ENCODE data around the gene ERGIC3. TPM values are rescaled to one million over a fixed set of nuclear protein-coding genes. Genes with fewer than 3 reads are reported as not detected.

The ERGIC3 gene
- total RNA-seq, 1 experiment from 2014 or later: 258 TPM

DNA sequence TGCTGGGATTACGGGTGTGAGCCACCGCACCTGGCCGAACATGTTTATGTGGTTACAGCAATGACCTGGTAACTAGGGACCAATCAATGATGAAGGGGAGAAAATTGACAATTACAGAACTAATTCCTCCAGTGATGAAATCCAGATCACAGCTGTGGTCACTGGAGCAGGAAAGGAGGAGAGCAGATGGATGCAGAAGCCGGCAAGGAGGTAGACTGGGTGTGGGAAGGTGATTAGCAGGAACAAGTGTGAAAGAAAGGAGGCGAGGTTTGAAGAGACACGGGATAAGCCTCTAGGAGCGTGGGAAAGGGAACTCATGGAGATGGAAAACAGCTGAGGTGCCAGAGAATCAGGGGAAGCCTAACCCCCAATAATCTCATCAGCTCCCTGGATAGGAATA is 56.6 kb downstream of the ERGIC3 start:
- no peak for DNase-seq (ENCODE audit: low spot score)

DNA sequence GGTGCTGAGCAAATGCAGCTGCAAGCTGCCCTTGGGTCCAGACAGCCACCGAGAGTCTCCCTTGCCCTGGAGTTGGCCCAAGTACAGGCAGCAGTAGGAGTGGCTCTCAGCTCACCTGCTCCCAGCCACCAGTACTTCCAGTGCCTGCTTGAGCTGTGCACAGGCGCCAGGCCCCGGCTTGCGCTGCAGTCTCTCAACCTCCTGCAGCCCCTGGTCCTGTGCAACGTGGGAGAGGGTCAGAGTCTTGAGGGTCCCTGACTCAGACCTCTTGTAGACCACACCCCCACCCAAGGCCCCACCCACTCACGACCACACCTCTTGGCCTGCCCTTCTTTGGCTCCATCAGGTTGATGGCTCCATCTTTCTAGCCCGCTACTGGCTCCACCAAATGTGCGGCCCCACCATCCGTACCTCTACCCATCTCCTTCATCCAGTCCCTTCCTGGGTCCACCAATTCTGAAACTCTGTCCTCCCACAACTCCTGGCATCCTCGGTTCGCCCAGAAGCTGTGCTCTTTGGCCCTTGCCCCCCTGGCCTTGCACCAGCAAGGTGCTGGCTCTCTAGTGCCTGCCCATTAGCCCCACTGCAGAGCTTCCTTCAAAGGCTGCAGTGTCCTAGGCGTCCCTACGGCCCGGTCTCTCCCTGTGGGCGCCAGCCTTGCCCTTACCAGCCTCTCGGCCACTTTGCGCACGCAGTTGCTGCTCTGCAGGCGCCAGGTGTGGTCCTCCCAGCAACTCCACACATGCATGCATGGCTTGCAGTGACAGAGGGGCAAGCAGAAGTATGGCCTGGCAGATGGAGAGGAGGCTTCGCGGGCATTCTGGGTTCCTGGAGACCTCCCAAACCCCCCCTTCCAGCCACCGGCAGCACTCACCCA is 57.3 kb downstream of the ERGIC3 start:
- DNase-seq (ENCODE audit: low spot score): no peak

DNA sequence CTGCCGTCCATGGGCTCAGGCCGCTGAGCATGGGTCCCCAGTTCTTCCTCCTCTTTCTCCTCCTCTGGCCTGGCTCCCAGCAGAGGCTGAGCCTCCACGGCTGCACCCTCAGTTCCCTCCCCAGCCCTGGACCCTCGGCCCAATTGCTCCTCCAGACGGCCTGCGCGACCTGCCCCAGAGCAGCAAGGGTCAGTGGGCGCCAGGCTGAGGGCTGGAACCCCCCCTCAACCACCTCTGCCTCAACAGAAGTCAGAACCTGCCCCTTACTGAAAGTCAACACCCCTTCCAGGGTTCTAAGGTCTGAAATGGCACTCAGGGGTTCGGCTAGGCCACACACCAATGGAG is 57.9 kb downstream of the ERGIC3 start:
- no peak for DNase-seq (ENCODE audit: low spot score)

DNA sequence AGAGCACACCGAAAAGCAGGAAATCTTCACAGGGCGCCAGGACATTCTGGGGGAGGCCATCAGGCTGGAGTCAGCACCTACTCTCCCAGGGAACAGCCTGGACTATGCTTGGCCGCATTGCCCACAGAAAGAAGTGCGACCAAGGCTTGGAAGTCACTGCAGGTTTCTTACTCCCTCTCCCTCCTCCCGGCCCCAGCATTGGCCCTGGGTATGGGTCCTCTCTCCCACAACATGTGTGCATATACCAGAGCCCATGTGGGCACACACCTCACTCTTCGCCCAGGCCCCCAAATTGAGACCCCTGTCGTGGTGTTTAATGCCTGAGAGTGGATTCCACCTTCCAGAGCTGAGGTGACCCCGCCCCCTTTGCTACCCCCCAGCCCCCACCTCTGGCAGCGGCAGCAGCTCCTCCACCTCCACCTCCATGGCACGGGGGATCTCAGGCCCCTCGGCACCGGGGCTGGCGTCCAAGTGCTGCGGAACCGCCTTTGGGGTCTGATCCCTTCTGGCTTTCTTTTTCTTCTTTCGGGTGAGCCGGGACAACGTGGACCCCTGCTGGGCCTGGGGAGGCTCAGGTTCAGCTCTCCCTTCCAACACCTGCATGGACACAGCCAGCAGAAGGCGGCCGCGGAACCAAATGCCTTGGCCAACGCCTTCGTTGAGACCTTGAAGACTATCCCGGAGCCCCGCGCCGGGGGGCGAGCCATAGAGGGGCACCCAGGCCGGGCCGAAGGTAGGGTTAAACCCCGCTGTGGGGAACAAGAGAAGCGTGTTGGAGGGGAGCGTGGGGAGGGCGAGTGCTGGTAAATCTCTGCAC is 58.5 kb downstream of the ERGIC3 start:
- no peak for DNase-seq (ENCODE audit: low spot score)

GRCh38 chr20:35600993-35601973 is 59.4 kb downstream of the ERGIC3 start:
- no peak for DNase-seq (ENCODE audit: low spot score)

DNA sequence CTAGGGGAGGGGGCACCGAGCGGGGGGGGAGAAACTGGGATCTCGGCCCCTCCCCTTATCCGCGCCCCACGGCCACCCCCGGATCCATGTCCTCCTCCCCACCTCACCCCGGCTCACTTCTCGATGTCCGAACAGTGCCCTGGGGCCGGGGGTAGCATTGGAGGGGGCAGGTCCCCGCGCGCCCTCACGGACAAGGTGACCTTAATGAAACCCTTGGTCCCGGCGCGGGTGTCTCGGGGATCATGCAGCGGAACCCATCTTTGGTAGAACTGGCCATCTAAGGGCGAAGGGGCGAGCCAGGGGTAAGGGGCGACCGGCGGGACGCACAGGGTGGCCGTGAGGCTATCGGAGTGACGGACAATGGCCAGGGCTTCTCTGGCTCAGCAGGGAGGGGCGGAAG is 60.1 kb downstream of the ERGIC3 start:
- no peak for DNase-seq (ENCODE audit: low spot score)

DNA sequence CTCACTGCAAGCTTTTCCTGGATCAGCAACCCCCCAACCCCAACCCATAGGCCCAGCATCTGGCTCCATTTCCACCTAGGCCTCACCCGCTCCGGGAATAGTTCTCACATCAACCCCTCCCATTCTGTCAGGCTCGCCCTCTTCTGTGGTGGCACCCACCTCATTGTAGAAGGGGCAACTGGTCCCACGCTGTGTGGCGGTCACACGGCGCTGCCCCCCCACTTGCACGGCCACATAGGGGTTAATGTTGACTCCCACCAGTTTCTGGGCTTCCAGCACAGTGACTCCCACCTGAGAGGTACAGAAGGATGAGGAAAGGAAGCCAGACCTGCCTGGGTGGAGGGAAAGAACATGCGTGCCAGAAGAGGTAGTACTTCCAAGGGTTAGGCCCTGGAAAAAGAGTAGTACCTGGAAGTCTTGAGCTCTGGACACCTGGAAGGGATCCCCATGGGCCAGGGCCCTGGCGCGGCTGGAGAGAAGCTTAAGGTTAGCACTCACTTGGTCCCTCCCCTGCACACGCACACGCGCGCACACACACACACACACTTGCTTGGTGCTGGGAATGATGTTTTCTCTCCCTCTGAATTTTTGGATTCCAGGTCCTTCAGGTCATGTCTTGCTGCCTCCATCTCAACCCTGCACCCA is 61.1 kb downstream of the ERGIC3 start:
- DNase-seq (ENCODE audit: low spot score): no peak

GRCh38 chr20:35603695-35604448 is 62.0 kb downstream of the ERGIC3 start:
- no peak for DNase-seq (ENCODE audit: low spot score)

DNA sequence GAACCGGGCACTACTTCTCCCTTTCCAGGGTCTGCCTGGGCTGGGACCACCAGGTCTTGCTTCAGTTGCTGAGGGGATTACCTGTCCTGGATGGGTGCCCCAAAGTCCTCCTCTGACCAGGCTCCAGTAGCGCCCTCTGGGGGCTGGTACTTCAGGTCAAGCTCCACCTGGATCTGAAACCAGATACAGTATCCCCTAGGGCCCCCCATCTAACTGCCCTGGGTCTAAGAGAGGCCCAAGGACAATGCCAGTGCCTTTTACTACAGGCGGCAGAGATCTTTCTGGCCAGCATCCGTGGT is 62.5 kb downstream of the ERGIC3 start:
- no peak for DNase-seq (ENCODE audit: low spot score)

DNA sequence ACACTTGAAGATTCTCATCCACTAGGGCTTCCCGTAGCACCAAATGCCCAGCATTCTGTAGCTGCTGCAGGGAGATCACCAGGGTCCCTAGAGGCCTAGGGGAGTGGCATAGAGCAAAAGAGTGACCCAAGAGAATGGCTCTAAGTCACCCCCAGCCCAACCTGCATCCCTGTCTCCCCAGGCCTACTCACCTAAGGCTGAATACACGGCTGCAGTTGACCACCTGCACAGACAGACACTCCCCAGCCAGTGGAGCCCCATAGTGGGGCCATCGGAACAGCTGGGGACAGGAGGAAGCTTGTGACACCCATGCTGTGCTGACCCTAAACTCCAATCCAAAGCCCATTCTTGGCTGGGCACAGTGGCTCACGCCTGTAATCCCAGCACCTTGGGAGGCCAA is 64.2 kb downstream of the ERGIC3 start:
- no peak for DNase-seq (ENCODE audit: low spot score)

Other genes starting within 250 kb of the ERGIC3 start
- gene FAM83C, start 249.7 kb upstream of the ERGIC3 start, total RNA-seq (2014; rRNA removed; shearing (Covaris generic)): 0.24 TPM in 1 of 2 replicates, not detected in the other
- 37.6 and 46.1 TPM in 2 replicates for gene UQCC1, start 130.1 kb upstream of the ERGIC3 start, total RNA-seq (2014; rRNA removed; shearing (Covaris generic))
- gene GDF5, start 103.8 kb upstream of the ERGIC3 start, total RNA-seq (2014; rRNA removed; shearing (Covaris generic)): 1.7 and 1.9 TPM in 2 replicates
- 18.4 and 21.4 TPM in 2 replicates for gene CEP250, start 86.5 kb upstream of the ERGIC3 start, total RNA-seq (2014; rRNA removed; shearing (Covaris generic))
- gene C20orf173, start 12.4 kb upstream of the ERGIC3 start, total RNA-seq (2014; rRNA removed; shearing (Covaris generic)): not detected in 2 replicates
- gene SPAG4, start 73.8 kb downstream of the ERGIC3 start, total RNA-seq (2014; rRNA removed; shearing (Covaris generic)): 1.5 and 7.1 TPM in 2 replicates
- 194 and 195 TPM in 2 replicates for gene CPNE1, start 122.8 kb downstream of the ERGIC3 start, total RNA-seq (2014; rRNA removed; shearing (Covaris generic))
- gene RBM12, start 122.8 kb downstream of the ERGIC3 start, total RNA-seq (2014; rRNA removed; shearing (Covaris generic)): 50.9 and 51.3 TPM in 2 replicates
- 36.7 and 48.0 TPM in 2 replicates for gene NFS1, start 157.3 kb downstream of the ERGIC3 start, total RNA-seq (2014; rRNA removed; shearing (Covaris generic))
- gene ROMO1, start 157.3 kb downstream of the ERGIC3 start, total RNA-seq (2014; rRNA removed; shearing (Covaris generic)): 301 and 351 TPM in 2 replicates
- gene RBM39, start 200.2 kb downstream of the ERGIC3 start, total RNA-seq (2014; rRNA removed; shearing (Covaris generic)): 246 and 258 TPM in 2 replicates
- 21.9 and 28.9 TPM in 2 replicates for gene PHF20, start 229.9 kb downstream of the ERGIC3 start, total RNA-seq (2014; rRNA removed; shearing (Covaris generic))